Endothelial cell of umbilical vein (primary cell): ENCODE data around the gene TTN. TPM values are rescaled to one million over a fixed set of nuclear protein-coding genes. Genes with fewer than 3 reads are reported as not detected.

Experiments
- BruUV-seq: library from RNA; stranded (reverse); fragments of 400-500 nt; replicated peaks from 2 replicates; lab custom pipeline; 2021; lab: Mats Ljungman, UMichigan
- CTCF ChIA-PET: fragments of 300-600, 350-600 bp; sonication (Branson Sonifier 250); formaldehyde crosslinking; loops from one replicate; lab custom pipeline; 2021; ENCODE audit warnings: antibody characterized with exemption, inconsistent platforms; lab: Charles Lee
- POLR2A ChIA-PET: fragments of 300-600, 350-600 bp; sonication (Branson Sonifier 250); formaldehyde crosslinking; loops from one replicate; lab custom pipeline; 2021; ENCODE audit warnings: antibody characterized with exemption, inconsistent platforms; lab: Charles Lee
- DNase-seq: peaks from one replicate; pipeline ENCODE4 v3.0.0-alpha.2; 2011; ENCODE audit warnings: low read depth, low spot score
- FAIRE-seq: peaks from 2 replicates; lab custom pipeline; 2011; peaks lifted over from hg19 to GRCh38; lab: Jason Lieb, UNC
- H2AFZ ChIP-seq: 2 replicates; pipeline ENCODE4 v1.6.0; 2012; ENCODE audit warnings: low read depth, low read length, control low read depth, inconsistent platforms
- H3K27ac ChIP-seq: 2 replicates; pipeline ENCODE4 v1.5.1; 2011; ENCODE audit warnings: low read depth, mild to moderate bottlenecking, control low read depth, low read length, moderate library complexity; ENCODE audit not compliant: insufficient read depth
- H3K27me3 ChIP-seq, 2 experiments: 2 replicates each; pipeline versions ENCODE4 v1.6.0 to v1.6.1; 2011; ENCODE audit warnings: low read length in 2 of 2, mixed read lengths in 1 of 2; ENCODE audit not compliant: control insufficient read depth in 2 of 2, insufficient read depth in 2 of 2
- H3K36me3 ChIP-seq, 2 experiments: 2 replicates in 1 of 2; 3 replicates in 1 of 2; pipeline ENCODE4 v1.5.1; 2011; ENCODE audit warnings: low read length in 2 of 2, mild to moderate bottlenecking in 1 of 2, moderate library complexity in 1 of 2; ENCODE audit not compliant: control insufficient read depth in 2 of 2, insufficient read depth in 2 of 2; ENCODE audit errors: extremely low read depth in 1 of 2
- H3K4me1 ChIP-seq: 3 replicates; pipeline ENCODE4 v1.5.1; 2011; ENCODE audit warnings: mild to moderate bottlenecking, low read length; ENCODE audit not compliant: control insufficient read depth, insufficient read depth; ENCODE audit errors: extremely low read depth
- H3K4me2 ChIP-seq: 2 replicates; pipeline ENCODE4 v1.6.1; 2011; ENCODE audit warnings: low read length, control low read depth, mixed read lengths; ENCODE audit not compliant: insufficient read depth
- H3K4me3 ChIP-seq, 3 experiments: fragments of 200-600 bp in 1 of 3; sonication (generic), shearing (Covaris generic) in 1 of 3; replicated peaks in 1 of 3; 2 replicates each; pipeline ENCODE4 v1.5.1; 2011 to 2016; ENCODE audit warnings: control low read depth in 3 of 3, low read length in 3 of 3, mild to moderate bottlenecking in 2 of 3, inconsistent platforms in 1 of 3, low read depth in 1 of 3, moderate library complexity in 1 of 3; ENCODE audit not compliant: insufficient read depth in 1 of 3
- H3K79me2 ChIP-seq: 2 replicates; pipeline ENCODE4 v1.6.0; 2012; ENCODE audit warnings: low read length, inconsistent platforms; ENCODE audit not compliant: control insufficient read depth, insufficient read depth
- H3K9ac ChIP-seq: replicated peaks from 2 replicates; pipeline ENCODE3; 2011; ENCODE audit warnings: low read length, control low read depth; ENCODE audit not compliant: insufficient read depth; ENCODE audit errors: extremely low read depth
- H3K9me1 ChIP-seq: replicated peaks from 3 replicates; pipeline ENCODE4 v1.6.0; 2011; ENCODE audit warnings: mild to moderate bottlenecking, low read length; ENCODE audit not compliant: control insufficient read depth, insufficient read depth; ENCODE audit errors: extremely low read depth
- H3K9me3 ChIP-seq: replicated peaks from 2 replicates; pipeline ENCODE4 v1.5.1; 2012; ENCODE audit warnings: low read length, inconsistent platforms; ENCODE audit not compliant: control insufficient read depth, insufficient read depth
- H4K20me1 ChIP-seq: replicated peaks from 2 replicates; pipeline ENCODE3; 2011; ENCODE audit warnings: mild to moderate bottlenecking, low read length; ENCODE audit not compliant: control insufficient read depth, insufficient read depth; ENCODE audit errors: extremely low read depth
- EZH2 ChIP-seq: IDR thresholded peaks from 2 replicates; pipeline ENCODE4 v1.6.1; 2012; ENCODE audit warnings: borderline replicate concordance, low read depth, mild to moderate bottlenecking, moderate library complexity, low read length, inconsistent platforms; ENCODE audit not compliant: severe bottlenecking
- FOS ChIP-seq: IDR thresholded peaks from 2 replicates; pipeline ENCODE4 v1.6.1; 2011; ENCODE audit warnings: mild to moderate bottlenecking, low read length, moderate library complexity, borderline replicate concordance; ENCODE audit not compliant: insufficient read depth
- GATA2 ChIP-seq: IDR thresholded peaks from 2 replicates; pipeline ENCODE4 v1.7.0; 2011; ENCODE audit warnings: low read depth, mild to moderate bottlenecking, moderate library complexity, mixed read lengths, low read length; ENCODE audit not compliant: insufficient read length, insufficient read depth
- JUN ChIP-seq: IDR thresholded peaks from 2 replicates; pipeline ENCODE4 v1.6.1; 2011; ENCODE audit warnings: borderline replicate concordance, low read depth; ENCODE audit not compliant: insufficient read length, insufficient read depth
- MYC ChIP-seq: IDR thresholded peaks from one replicate; pipeline ENCODE4 v1.6.1; 2011; ENCODE audit warnings: mild to moderate bottlenecking, low read depth, low read length
- POLR2A ChIP-seq: IDR thresholded peaks from 2 replicates; pipeline ENCODE4 v1.6.1; 2012; ENCODE audit warnings: low read depth, mild to moderate bottlenecking, control low read depth, low read length
- POLR2AphosphoS5 ChIP-seq: IDR thresholded peaks from 2 replicates; pipeline ENCODE4 v1.6.1; 2012; ENCODE audit warnings: low read depth, mild to moderate bottlenecking, control low read depth, low read length, moderate library complexity; ENCODE audit not compliant: insufficient read depth
- dilution Hi-C: fragments of 300-500 bp; cut with MboI; formaldehyde crosslinking; loops from one replicate; pipeline ENCODE4 v1.15.0; 2019; ENCODE audit warnings: low sequenced_read_pairs; ENCODE audit not compliant: extremely low pct_ligation_motif_present
- intact Hi-C: fragments of 100-400 bp; cut with micrococcal nuclease; formaldehyde crosslinking; loops from one replicate; pipeline ENCODE4 v1.10.0; 2022
- polyA plus RNA-seq, 4 experiments: library from polyadenylated mRNA; depleted of rRNA in 3 of 4; stranded (reverse) in 3 of 4; unstranded in 1 of 4; fragments of >200 nt; gene quantifications; 2 replicates each; pipeline versions ENCODE4 v1.2.1 to v1.2.3, GENCODE V29; 2011 to 2012; ENCODE audit warnings: missing spikeins in 1 of 4
- total RNA-seq: library from RNA; stranded (reverse); gene quantifications from 2 replicates; pipeline ENCODE4 v1.2.3, GENCODE V29; 2021
- TF ChIP-seq, protein P1 (sequence below), 2 donors: IDR thresholded peaks; 1 replicate in 1 of 2; 2 replicates in 1 of 2; pipeline ENCODE4 v1.5.1; 2011; ENCODE audit warnings: low read length in 2 of 2, mild to moderate bottlenecking in 2 of 2, moderate library complexity in 2 of 2, control low read depth in 1 of 2, inconsistent platforms in 1 of 2, low read depth in 1 of 2; ENCODE audit not compliant: insufficient read depth in 1 of 2; ENCODE audit errors: extremely low read depth in 1 of 2
- TF ChIP-seq, protein P2 (sequence below): IDR thresholded peaks from 2 replicates; pipeline ENCODE4 v1.6.1; 2011; ENCODE audit not compliant: insufficient read depth, insufficient read length

The TTN gene
- total and polyA plus RNA-seq, 2 donors (not counting 3 experiments of a cell fraction or from before 2014, with no cell fraction given): 0.11 to 0.49 TPM

DNA sequence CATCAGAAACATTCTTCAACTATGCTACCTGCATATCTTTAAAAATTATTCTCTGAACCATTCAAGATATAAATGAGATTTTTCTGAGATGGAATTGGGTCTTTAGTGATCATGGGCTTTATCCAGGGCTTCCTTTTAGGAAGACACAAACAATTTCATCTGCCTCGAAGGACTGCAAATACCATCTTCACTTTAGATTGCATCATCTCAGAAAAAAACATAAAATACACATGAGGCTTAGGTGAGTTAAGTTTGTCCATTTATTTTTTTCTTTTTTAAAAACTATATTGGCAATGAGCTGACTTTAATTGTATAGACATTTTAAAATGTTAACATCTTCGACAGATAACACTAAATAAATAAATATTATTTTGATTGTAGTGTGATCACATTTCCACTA is 20.1 kb downstream of the TTN start:
- Histone ChIP-seq H3K9ac (no peak overlapping the region), H3K4me3 (no peak overlapping the region), H4K20me1 (no peaks in the 10 kb centered on the region), H3K36me3 (no peaks in the 10 kb centered on the region), H2AFZ (no peak overlapping the region), H3K4me1 (no peaks in the 10 kb centered on the region), H3K9me3 (no peaks in the 10 kb centered on the region), H3K4me2 (no peak overlapping the region), H3K27me3 (peaks cover 0 to 2% of the 10 kb centered on the region in 2 experiments), H3K9me1 (no peaks in the 10 kb centered on the region), H3K27ac (no peak overlapping the region), H3K79me2 (no peaks in the 10 kb centered on the region)
- dilution Hi-C loops (no loop called here), intact Hi-C loops (loop anchor here (2.0 kb wide), 1 partner anchor 28 kb away; no protein-coding TSS in a partner anchor)
- ChIA-PET POLR2A (no interaction called here), CTCF (no interaction called here)
- DNase-seq: no peak
- no peak for FAIRE-seq
- TF ChIP-seq EZH2 (no peak), GATA2 (no peak), JUN (no peak), FOS (no peak), POLR2AphosphoS5 (no peak), MYC (no peak), POLR2A (no peak)
- TF ChIP-seq, protein P1, sequence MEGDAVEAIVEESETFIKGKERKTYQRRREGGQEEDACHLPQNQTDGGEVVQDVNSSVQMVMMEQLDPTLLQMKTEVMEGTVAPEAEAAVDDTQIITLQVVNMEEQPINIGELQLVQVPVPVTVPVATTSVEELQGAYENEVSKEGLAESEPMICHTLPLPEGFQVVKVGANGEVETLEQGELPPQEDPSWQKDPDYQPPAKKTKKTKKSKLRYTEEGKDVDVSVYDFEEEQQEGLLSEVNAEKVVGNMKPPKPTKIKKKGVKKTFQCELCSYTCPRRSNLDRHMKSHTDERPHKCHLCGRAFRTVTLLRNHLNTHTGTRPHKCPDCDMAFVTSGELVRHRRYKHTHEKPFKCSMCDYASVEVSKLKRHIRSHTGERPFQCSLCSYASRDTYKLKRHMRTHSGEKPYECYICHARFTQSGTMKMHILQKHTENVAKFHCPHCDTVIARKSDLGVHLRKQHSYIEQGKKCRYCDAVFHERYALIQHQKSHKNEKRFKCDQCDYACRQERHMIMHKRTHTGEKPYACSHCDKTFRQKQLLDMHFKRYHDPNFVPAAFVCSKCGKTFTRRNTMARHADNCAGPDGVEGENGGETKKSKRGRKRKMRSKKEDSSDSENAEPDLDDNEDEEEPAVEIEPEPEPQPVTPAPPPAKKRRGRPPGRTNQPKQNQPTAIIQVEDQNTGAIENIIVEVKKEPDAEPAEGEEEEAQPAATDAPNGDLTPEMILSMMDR (IDR thresholded peaks at IDR 0.05; ENCODE audit: extremely low read depth in 1 of 2, insufficient read depth in 1 of 2, low read depth in 1 of 2, low read length in 2 of 2): no peak
- TF ChIP-seq, protein P2, sequence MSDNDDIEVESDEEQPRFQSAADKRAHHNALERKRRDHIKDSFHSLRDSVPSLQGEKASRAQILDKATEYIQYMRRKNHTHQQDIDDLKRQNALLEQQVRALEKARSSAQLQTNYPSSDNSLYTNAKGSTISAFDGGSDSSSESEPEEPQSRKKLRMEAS: no peak
- BruUV-seq: no TSS peak
